GM19023 (cell line): ENCODE results near the gene PRR5L.

Experiments used
- ATAC-seq: cut with Tn5 transposase; IDR thresholded peaks from one replicate; pipeline ENCODE4 v1.9.1; 2021; ENCODE audit warnings: mild to moderate bottlenecking, moderate library complexity; ENCODE audit not compliant: unreplicated experiment

Gene PRR5L

GRCh38 chr11:36356201-36356600 lies 60.1 kb downstream of the PRR5L start:
- ATAC-seq, result peak; percentile 59

DNA sequence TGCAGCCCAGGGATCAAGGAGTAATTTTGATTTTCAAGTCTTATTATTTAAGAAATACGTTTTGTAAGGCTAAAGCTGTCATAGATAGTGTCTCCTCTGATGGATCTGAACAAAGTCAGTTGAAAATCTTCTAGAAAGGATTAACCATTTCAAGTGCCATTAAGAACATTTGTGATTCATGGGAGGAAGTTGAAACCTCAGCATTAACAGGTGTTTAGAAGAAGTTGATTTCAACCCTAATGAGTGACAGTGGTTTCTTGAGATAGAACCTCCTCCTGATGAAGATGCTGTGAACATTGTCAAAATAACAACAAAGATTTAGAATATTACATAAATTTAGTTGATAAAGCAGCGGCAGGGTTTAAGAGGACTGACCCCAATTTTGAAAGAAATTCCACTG lies 61.7 kb downstream of the PRR5L start:
- no peak for ATAC-seq

GRCh38 chr11:36358436-36358835 lies 62.3 kb downstream of the PRR5L start:
- ATAC-seq, result no peak

DNA sequence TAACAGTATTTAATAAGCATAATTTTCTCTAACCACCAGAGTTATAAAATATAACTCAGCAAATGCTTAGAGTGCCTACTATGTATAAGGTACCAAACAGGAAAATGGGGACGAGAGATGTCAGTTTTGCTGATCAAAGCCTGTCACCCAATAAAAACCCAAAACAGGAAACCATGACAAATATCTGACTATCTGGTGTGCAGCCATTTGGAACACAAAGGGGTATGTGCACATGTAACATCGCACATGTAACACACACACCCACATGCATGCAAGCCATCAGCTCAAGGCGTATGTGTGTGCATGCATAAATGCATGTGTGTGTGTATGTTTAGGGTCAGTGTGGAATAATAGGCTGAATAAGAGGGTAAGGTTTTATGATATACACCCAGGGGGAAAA lies 64.2 kb downstream of the PRR5L start:
- ATAC-seq, result no peak

DNA sequence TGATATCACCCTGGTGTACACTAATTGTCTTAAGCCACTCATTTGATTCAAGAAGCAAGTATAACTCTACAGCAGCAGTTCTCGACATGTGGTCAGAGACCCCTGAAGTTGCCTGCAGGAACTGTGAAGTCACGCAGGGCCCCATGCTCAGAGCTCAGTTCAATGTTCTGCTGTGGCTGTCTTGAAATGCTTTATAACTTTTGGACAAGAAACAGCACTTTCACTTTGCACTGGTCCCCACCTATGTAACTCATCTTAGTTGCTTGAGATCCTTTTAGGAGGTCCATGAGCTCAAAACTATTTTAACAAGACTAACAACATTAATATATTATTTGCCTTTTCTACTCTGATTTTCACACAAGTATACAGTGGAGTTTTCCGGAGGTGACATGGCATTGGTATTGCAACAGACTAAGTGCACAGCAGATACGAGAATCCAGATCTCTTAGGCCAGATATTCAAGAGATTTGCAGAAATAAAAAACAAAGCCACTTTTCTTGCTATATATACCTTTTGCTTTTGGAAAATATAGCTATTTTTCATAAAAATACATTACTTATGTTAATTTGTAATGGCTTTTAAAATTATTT lies 64.8 kb downstream of the PRR5L start:
- no peak for ATAC-seq

GRCh38 chr11:36361472-36361871 lies 65.4 kb downstream of the PRR5L start:
- ATAC-seq, result no peak

DNA sequence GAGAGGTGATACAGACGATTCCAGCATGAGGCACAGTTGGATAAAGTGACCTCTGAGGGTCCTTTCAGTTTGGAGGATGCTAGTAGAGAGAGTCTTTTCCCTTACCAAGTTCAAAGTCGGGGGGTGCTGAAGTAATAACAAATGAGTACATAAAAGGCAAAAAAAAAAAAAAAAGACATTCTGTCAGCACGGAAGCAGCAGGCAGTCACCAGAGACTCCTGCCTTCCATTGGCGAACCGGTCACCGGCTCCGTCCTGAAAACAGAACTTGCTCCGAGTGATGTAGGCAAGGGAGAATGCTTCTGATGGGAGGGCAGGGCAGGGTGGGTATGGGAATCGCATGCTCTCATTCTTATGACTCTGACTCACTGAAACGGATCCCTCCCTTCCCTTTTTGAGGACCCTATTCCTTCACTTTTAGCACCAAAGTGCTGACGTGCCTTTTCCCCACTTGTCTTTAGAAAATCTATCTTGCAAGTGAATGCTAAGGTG lies 65.9 kb downstream of the PRR5L start:
- no peak for ATAC-seq

- ATAC-seq, result no peak
Observed at GRCh38 chr11:36362902-36363301, 66.8 kb downstream of the PRR5L start.

GRCh38 chr11:36363361-36364268 lies 67.5 kb downstream of the PRR5L start:
- ATAC-seq, result no peak

DNA sequence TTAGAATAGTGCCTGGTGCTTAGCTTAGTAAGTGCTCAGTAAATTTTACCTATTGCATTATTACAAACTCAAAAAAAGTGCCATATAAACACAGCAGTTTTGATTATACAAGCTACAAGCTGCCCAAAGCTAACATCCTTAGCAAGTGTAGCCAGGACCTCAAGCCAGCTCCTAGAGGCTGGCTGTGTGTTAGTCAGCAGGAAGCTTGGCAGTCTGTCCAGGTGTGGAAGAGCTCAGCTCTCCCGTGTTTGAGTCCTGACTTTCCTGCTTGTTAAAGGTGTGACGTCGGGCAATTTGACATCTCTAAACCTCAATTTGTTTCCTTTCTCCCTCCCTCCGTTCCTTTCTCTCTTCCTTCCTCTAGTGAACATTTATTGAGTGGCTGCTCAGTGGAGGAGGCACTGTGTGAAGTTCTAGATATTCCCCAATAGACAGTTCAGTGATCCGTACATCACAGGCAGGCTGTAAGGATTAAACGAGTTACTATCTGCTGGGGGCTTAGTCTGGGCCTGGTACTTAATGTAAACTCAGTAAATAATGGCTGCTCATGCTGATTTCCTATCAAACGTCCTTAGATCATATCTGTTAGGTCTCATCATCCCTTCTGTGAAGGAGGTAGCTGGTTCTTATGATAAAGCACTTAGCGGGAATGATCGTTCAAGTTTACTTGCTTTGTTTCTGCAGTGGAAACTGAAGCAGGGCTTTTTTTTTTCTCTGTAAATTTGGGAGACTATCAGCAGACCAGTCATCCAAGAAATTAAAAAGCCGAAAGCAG lies 68.7 kb downstream of the PRR5L start:
- ATAC-seq, result no peak

- ATAC-seq, result no peak
Observed at GRCh38 chr11:36365907-36366306, 69.8 kb downstream of the PRR5L start.

DNA sequence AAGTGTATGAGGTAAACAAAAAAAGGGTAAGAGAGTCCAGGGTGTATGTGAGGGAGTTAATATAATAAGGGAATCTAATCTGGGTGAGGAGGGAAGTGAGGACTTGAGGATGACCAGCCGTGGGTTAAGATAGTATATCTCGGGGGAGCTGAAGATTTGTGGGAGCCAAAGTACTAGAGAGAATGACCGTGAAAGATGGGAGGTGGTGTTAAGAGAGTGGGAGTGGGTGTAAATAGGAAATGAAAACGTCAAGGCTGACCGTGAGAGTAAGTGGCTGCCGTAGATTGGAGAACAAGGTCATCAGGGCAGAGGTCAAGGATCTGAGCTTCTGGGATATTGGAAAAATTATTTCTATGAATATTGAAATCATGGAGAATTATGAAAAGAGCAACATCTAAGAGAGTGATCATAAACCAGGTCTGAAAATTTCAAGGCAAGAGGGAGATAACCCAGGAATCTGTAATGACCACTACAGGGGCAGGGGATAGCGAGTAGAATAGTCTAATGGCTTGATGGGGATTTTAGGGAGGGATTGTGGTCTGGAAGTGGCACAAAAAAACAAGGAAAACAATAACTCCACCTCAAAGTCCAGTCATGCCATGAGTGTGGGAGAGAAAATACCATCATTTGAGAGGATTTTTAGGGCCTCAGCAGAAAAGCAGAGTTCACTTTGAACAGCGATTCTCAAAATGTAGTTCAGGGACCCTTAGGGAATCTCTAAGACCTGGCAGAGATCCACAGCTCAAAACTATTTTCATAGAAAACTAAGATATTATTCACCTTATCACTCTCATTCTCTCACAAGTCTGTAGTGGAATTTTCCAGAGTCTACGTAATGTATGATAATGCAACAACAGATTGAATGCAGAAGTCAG lies 72.0 kb downstream of the PRR5L start:
- no peak for ATAC-seq

DNA sequence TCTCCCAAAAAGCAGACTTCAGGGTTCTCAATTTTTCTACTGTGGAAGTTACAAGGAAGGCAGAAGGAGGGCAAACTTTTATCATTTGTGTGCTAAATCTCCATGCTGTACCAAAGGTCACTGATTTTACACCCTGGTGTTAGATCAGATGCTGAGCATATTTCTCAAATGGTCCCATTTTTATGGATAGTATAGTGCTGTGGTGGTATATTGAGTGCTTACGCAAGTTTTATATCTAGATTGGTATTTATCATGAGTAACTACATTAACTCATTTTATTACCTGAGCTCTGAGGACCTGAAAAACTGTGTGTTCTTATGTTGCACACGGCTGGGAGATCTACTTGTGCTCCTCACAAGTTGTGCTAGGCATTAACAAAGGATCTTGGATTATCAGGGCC lies 75.1 kb downstream of the PRR5L start:
- ATAC-seq, result no peak

DNA sequence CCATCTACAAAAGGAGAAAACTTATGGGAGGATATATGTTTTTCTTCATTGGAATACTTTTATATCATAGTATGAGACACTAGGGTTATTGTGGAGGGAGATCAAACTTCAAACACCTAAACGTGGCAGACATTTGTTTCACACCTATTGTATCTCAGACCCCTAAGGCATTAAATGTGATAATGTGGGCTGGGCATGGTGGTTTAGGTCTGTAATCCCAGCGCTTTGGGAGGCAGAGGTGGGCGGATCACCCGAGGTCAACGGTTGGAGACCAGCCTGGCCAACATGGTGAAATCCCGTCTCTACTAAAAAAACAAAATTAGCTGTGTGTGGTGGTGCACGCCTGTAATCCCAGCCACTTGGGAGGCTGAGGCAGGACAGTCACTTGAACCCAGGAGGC lies 75.5 kb downstream of the PRR5L start:
- ATAC-seq, result no peak

DNA sequence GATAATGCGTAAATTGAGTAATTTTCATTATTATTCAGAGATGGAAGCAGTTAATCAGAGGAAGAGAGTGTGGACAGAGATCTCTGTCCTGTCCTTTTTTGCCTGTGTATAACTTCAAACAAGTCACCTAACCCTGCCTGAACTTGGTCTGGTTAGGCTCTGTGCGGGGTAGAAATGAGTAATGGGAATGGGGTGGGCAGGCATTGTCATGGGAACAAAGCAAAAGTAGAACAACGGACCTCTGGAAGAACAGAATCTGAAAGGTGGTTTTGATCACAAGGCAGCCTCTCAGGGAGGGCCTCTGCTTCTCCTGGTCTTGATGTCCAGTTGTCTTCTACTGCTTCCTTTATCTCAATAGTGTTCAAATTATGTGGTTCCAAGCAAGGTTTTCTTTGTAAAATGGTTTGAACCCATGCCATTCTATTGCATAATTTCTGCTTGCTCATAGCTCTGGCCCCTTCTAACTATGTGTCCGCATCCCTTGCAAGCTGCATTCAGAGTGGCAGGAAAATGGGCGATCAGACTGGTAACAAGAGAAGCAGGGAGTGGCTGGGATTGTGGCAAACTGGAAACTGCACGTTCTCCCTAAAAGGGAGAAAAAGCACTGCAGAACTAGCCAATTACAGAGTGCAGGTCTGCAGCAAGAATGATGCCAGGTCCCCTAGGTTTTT lies 76.1 kb downstream of the PRR5L start:
- ATAC-seq, result no peak

DNA sequence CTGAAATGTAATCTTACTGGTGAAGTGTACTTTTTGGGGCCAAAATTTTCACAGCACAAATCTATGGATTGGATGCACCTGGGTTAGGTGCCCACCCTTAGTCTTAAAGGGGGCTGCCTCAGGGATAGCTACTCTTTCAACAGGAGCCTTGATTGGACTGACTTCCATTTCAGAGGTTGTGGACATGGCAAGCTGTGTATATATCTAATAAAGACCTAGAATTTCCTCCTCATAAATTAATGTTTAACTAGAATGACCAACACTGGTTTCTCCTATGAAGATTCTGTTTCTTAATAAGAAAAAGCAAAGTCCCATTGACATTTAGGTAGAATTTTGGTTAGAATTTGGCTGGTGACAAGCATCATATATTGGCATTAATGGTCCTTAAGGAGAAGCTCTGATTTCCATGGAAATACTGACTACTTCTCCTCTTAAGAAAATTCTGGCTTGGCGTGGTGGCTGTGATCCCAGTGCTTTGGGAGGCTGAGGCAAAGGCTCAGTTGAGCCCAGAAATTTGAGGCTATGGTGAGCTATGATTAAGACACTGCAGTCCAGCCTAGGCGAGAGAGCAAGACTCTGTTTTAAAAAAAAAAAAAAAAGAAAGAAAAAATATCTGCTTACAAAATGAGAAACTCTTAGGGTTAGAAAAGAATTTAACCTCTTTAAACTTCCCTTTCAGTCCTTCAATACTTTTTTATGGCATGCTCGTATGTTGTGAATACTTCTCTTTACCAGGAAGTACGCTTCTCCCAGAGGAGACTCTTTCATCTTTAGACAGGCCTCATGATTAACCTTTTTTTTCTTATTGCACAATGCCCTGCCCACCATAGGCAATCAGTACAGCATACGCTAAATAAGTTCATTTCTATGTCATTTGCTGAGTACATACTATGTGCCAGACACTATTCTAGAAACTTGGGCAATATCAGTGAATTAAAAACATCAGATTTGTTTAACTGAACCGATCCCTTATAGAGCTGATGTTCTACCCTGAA lies 77.2 kb downstream of the PRR5L start:
- no peak for ATAC-seq

- no peak for ATAC-seq
Observed at GRCh38 chr11:36374726-36375125, 78.6 kb downstream of the PRR5L start.

DNA sequence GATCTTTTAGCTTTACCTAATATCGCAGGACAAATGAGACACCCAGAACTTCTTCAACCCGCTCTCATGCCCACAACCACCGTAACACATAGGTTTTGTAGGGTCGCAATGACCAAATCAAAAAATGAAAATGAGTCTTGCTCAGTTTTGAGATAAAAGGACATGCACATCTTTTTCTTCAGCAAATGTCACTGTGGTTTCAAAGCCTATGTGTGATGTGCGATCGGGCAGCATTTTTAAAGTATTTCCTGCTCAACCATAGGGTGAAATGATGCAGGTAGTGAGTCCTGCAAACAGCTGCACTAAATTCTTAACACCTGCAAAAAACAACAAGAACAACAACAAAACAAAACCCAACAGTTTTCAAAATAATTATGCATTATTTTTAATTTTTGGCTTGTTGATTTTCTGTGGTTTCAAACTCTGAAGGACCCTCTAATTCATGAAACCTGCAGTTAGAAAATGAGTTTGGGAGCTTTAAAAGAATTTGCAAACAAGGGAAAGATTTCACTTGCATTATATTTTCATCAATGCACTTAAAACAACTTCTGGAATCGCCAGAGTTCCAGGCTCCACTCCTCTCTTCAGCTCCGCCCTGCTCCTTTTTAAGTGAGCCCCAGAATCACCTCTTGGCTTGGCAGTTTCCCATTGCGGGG lies 79.4 kb downstream of the PRR5L start:
- no peak for ATAC-seq
